ENCODE data around the gene FNDC3B. TPM values are rescaled to one million over a fixed set of nuclear protein-coding genes. Genes with fewer than 3 reads are reported as not detected.
A peak's percentile ranks its signal among the peaks of the same experiment; 100 is the strongest.

Gene FNDC3B
- polyA plus RNA-seq, 2 of the 4 experiments (the other 2 are of a cell fraction): 29.5 to 33.6 TPM

- TF ChIP-seq EP300 (IDR thresholded peaks at IDR 0.05): 0 out of 5 replicates have a peak, but pooled peaks of 1 of the 2 experiments have one; percentile 5
- no peak for TF ChIP-seq CBX2 (IDR thresholded peaks at IDR 0.05; ENCODE audit: borderline replicate concordance, low read depth)
- H3K4me2 ChIP-seq: peak overlapping the region; percentile 47
- no peaks in the 10 kb centered on the region for H3K9me3 ChIP-seq
- peaks cover 15% of the 10 kb centered on the region for H3K4me1 ChIP-seq
- H3K27ac ChIP-seq: peak overlapping the region; percentile 34 to 80; a peak in 5 of 6 replicates
- ATAC-seq (peak in 1 of 2 experiments; percentile 25; a peak in 1 of 6 replicates), FAIRE-seq (no peak), DNase-seq (ENCODE audit: low read depth in 1 of 2, low spot score in 1 of 2) (peak in 1 of 2 experiments; percentile 46)
- H3K4me3 ChIP-seq: no peak overlapping the region
- CTCF ChIA-PET: interaction anchor here (0.7 kb wide), 1 partner anchor 664 kb away, joined by 5 read pairs; no protein-coding TSS in a partner anchor
- 62% methylated on average over 6 of the region's 6 CpGs for WGBS (ENCODE audit: missing lambda C conversion rate)
- POLR2A ChIA-PET: no interaction called here
Observed at GRCh38 chr3:172003146-172003545, 36.2 kb upstream of the FNDC3B start.

GRCh38 chr3:172007065-172007370, 32.4 kb upstream of the FNDC3B start:
- POLR2A ChIA-PET: no interaction called here
- Histone ChIP-seq H3K9me3 (no peaks in the 10 kb centered on the region), H3K4me2 (no peak overlapping the region), H3K4me1 (peaks cover 18% of the 10 kb centered on the region), H3K27ac (peak overlapping the region in 1 of 2 experiments; percentile 29; a peak in 2 of 6 replicates), H3K4me3 (no peak overlapping the region)
- ATAC-seq (no peak), DNase-seq (ENCODE audit: low read depth in 1 of 2, low spot score in 1 of 2) (no peak), FAIRE-seq (no peak)
- CTCF ChIA-PET: no interaction called here
- TF ChIP-seq TP53 (CRISPR knock-in tag; IDR thresholded peaks at IDR 0.05) (no peak), ZC3H11A (IDR thresholded peaks at IDR 0.05) (no peak), NFE2L2 (conservative IDR thresholded peaks at IDR 0.05; ENCODE audit: low read length) (no peak), RAD21 (conservative IDR thresholded peaks at IDR 0.05 in 1 of 2, IDR thresholded peaks at IDR 0.05 in 1 of 2) (no peak), FOSB (CRISPR knock-in tag; IDR thresholded peaks at IDR 0.05) (no peak), MYC (IDR thresholded peaks at IDR 0.05; ENCODE audit: borderline replicate concordance, low read length) (no peak), EHMT2 (IDR thresholded peaks at IDR 0.05; ENCODE audit: low read depth) (no peak), ZFP36 (IDR thresholded peaks at IDR 0.05; ENCODE audit: borderline replicate concordance, partially characterized antibody) (no peak), NPAS2 (CRISPR knock-in tag; IDR thresholded peaks at IDR 0.05; ENCODE audit: borderline replicate concordance) (no peak), PHF8 (IDR thresholded peaks at IDR 0.05; ENCODE audit: borderline replicate concordance, low read depth) (no peak)

- FAIRE-seq: no peak
- H3K4me3 ChIP-seq: no peak overlapping the region
- CTCF ChIA-PET: no interaction called here
- peak overlapping the region in 1 of 2 experiments; percentile 34; a peak in 2 of 6 replicates for H3K27ac ChIP-seq
- WGBS (ENCODE audit: missing lambda C conversion rate): 69% methylated on average over 3 of the region's 3 CpGs
- TF ChIP-seq RCOR1 (IDR thresholded peaks at IDR 0.05; ENCODE audit: low read depth, low read length) (no peak), RARB (CRISPR knock-in tag; IDR thresholded peaks at IDR 0.05) (no peak), GATA3 (IDR thresholded peaks at IDR 0.05; ENCODE audit: borderline replicate concordance) (no peak), HMGXB4 (CRISPR knock-in tag; IDR thresholded peaks at IDR 0.05; ENCODE audit: borderline replicate concordance) (no peak), HOXB13 (CRISPR knock-in tag; IDR thresholded peaks at IDR 0.05; ENCODE audit: low read depth) (no peak), CTCF (IDR thresholded peaks at IDR 0.05) (no peak), ESRRA (IDR thresholded peaks at IDR 0.05; ENCODE audit: borderline replicate concordance, low read length) (no peak), ZNF302 (CRISPR knock-in tag; IDR thresholded peaks at IDR 0.05) (no peak), CBX2 (IDR thresholded peaks at IDR 0.05; ENCODE audit: borderline replicate concordance, low read depth) (no peak), CHD2 (IDR thresholded peaks at IDR 0.05; ENCODE audit: low read length, partially characterized antibody) (no peak), FOSB (CRISPR knock-in tag; IDR thresholded peaks at IDR 0.05) (no peak), ZC3H11A (IDR thresholded peaks at IDR 0.05) (no peak), EHF (CRISPR knock-in tag; IDR thresholded peaks at IDR 0.05) (no peak), FOXS1 (CRISPR knock-in tag; IDR thresholded peaks at IDR 0.05) (no peak), EP300 (IDR thresholded peaks at IDR 0.05) (no peak), ELK1 (IDR thresholded peaks at IDR 0.05; ENCODE audit: low read depth, low read length) (no peak)
- no peaks in the 10 kb centered on the region for H3K9me3 ChIP-seq
- ATAC-seq: no peak; a peak in 1 of 6 replicates
- POLR2A ChIA-PET: no interaction called here
- H3K4me1 ChIP-seq: peaks cover 18% of the 10 kb centered on the region; the same call in 2 of the 3 replicates
- no peak overlapping the region for H3K4me2 ChIP-seq
- no peak for DNase-seq (ENCODE audit: low read depth in 1 of 2, low spot score in 1 of 2)
Observed at GRCh38 chr3:172009803-172010202, 29.6 kb upstream of the FNDC3B start.

Data from A549 (cell line).